CD4-positive, CD25-positive, alpha-beta regulatory T cell (primary cell): ENCODE results near the gene IFNAR1. TPM values are rescaled to one million over a fixed set of nuclear protein-coding genes. Genes with fewer than 3 reads are reported as not detected.

Experiments
- ATAC-seq, 2 donors: fragments of 150-1000 bp; cut with Tn5 transposase; one replicate each; pipeline ENCODE4 v1.10.0; 2021; ENCODE audit warnings: low read depth in 2 of 2, moderate number of reproducible peaks in 2 of 2, moderate library complexity in 1 of 2
- DNase-seq, 3 donors: peaks; one replicate each; pipeline versions ENCODE4 v3.0.0 to v3.0.0-alpha.2; 2012 to 2022; ENCODE audit warnings: mixed read lengths in 1 of 3
- H3K27ac ChIP-seq: one replicate; pipeline ENCODE4 v1.7.0; 2013; ENCODE audit warnings: mild to moderate bottlenecking, low read length; ENCODE audit not compliant: insufficient read depth, poor library complexity, severe bottlenecking
- H3K27me3 ChIP-seq: one replicate; pipeline ENCODE4 v1.7.0; 2013; ENCODE audit warnings: low read length; ENCODE audit not compliant: control insufficient read depth, insufficient read depth
- H3K36me3 ChIP-seq: one replicate; pipeline ENCODE4 v1.7.0; 2013; ENCODE audit warnings: mild to moderate bottlenecking, low read length, moderate library complexity; ENCODE audit not compliant: control insufficient read depth, insufficient read depth
- H3K4me1 ChIP-seq: 2 replicates; pipeline ENCODE4 v1.7.0; 2013; ENCODE audit warnings: mild to moderate bottlenecking, low read length; ENCODE audit not compliant: insufficient read depth, control insufficient read depth, poor library complexity, severe bottlenecking
- H3K4me3 ChIP-seq: one replicate; pipeline ENCODE4 v1.7.0; 2013; ENCODE audit warnings: low read depth, mild to moderate bottlenecking, low read length, moderate library complexity
- H3K9me3 ChIP-seq, 2 experiments: 1 replicate in 1 of 2; 2 replicates in 1 of 2; pipeline ENCODE4 v1.7.0; 2013; ENCODE audit warnings: low read length in 2 of 2, mild to moderate bottlenecking in 1 of 2, moderate library complexity in 1 of 2; ENCODE audit not compliant: control insufficient read depth in 2 of 2
- H3K27ac Mint-ChIP-seq, 3 donors: one replicate each; pipeline ENCODE4 v1.8.0; 2020 to 2022; ENCODE audit warnings: mild to moderate bottlenecking in 3 of 3, mixed read lengths in 3 of 3, moderate library complexity in 2 of 3
- H3K27me3 Mint-ChIP-seq: one replicate; pipeline ENCODE4 v1.8.0; 2022; ENCODE audit warnings: mild to moderate bottlenecking, mixed read lengths
- H3K36me3 Mint-ChIP-seq: one replicate; pipeline ENCODE4 v1.8.0; 2020; ENCODE audit warnings: mixed read lengths
- H3K4me1 Mint-ChIP-seq, 4 donors: one replicate each; pipeline ENCODE4 v1.8.0; 2020 to 2022; ENCODE audit warnings: mixed read lengths in 4 of 4, mild to moderate bottlenecking in 1 of 4
- H3K4me3 Mint-ChIP-seq, 4 donors: one replicate each; pipeline ENCODE4 v1.8.0; 2020 to 2022; ENCODE audit warnings: mild to moderate bottlenecking in 4 of 4, mixed read lengths in 4 of 4, moderate library complexity in 3 of 4
- H3K9me3 Mint-ChIP-seq, 7 donors: one replicate each; pipeline ENCODE4 v1.8.0; 2020 to 2022; ENCODE audit warnings: mixed read lengths in 7 of 7, mild to moderate bottlenecking in 3 of 7, moderate library complexity in 2 of 7
- polyA plus RNA-seq, 4 donors: library from polyadenylated mRNA; unstranded; fragments of 300-500 nt; fragmentation: Illumina TruSeq; gene quantifications; one replicate each; pipeline ENCODE4 v1.2.3, GENCODE V29; 2021
- total RNA-seq: library from RNA; stranded (reverse); gene quantifications from one replicate; pipeline ENCODE4 v1.2.3, GENCODE V29; 2022

IFNAR1 gene
- total and polyA plus RNA-seq, 5 donors from 2014 or later: 23.9 to 93.8 (median 67.8) TPM

DNA sequence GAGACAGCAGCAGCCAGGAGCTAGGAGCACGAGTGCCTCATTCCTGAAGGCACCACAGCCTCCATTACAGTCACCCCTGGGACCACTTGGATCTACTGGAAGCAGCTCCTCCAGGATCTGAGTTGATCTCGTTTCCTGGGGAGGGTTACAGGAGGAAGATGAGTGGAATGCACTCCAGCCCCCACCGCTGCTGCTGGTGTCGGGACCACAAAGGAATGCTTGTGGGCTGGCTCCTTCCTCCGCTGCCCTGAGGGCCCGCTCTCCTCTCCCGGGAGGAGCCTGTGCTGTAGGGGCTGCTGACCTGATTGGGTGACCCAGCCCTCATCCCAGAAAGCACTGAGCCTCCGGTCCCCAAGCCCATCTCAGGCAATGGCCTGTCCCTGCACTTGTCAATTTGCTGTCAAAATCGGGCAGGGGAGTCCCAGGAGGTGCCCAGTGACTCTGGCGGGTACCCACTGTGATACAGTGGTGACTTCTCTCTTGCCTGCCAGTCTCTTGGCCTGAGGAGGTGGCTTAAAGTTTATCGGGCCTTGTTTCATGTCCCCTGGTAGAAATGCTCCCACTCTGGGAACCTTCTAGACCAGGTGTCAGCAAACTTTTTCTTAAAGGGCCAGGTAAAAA is 35.5 kb upstream of the IFNAR1 start:
- no peak overlapping the region for H3K27ac ChIP-seq
- no peak for DNase-seq
- peaks cover 0 to 25% (median 12%) of the 10 kb centered on the region in 4 donors for H3K4me1 Mint-ChIP-seq
- peak overlapping the region; percentile 44 to 84 (median 69) for H3K27ac Mint-ChIP-seq
- peaks cover 7% of the 10 kb centered on the region for H3K4me1 ChIP-seq
- peaks cover 81% of the 10 kb centered on the region for H3K36me3 ChIP-seq
- no peaks in the 10 kb centered on the region for H3K27me3 ChIP-seq
- no peak for ATAC-seq
- H3K4me3 Mint-ChIP-seq: no peak overlapping the region
- no peak overlapping the region for H3K4me3 ChIP-seq
- H3K36me3 Mint-ChIP-seq: peaks cover 36% of the 10 kb centered on the region
- H3K27me3 Mint-ChIP-seq: no peaks in the 10 kb centered on the region
- H3K9me3 Mint-ChIP-seq: no peaks in the 10 kb centered on the region
- no peaks in the 10 kb centered on the region for H3K9me3 ChIP-seq

DNA sequence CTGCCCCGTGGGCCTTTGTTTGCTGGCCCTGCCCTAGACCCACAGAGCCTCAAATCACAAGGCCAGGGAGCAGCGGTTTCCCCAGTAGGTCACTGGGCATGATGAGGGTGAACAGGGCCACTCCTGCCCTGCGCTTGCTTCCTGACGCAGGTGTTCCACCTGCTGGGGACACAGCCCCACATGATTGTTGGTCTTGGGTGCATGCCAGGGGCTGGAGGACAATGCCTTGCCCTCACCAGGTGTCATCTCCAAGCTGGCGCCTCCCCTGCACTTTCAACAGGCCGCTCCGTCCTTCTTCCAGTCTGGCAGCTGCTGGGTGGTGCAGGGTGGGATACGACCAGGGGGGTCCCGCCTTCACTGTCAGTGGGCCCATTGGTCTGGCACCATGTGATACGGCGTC is 34.3 kb upstream of the IFNAR1 start:
- H3K4me1 Mint-ChIP-seq: peaks cover 0 to 31% (median 14%) of the 10 kb centered on the region in 4 donors

DNA sequence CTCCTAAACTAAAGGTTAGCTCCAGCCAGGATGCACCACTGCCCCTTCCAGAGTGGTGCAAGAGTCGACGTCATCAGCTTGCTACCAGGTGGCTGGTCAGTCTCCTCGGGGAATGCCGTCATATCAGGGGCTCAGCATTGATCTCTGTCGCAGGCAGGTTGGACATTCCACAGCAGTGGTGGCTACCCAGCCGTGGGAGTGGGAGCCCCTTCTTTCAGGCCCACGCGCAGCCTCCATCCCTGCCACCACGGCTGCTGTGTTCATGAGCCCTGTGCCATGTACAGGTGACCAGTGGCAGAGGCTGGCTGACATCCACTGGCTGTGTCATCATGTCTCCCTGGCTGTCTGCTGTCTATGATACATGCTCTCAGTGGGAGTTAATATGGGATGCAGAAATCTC is 33.1 kb upstream of the IFNAR1 start:
- no peak for DNase-seq
- Mint-ChIP-seq H3K27me3 (no peaks in the 10 kb centered on the region), H3K36me3 (peaks cover 28% of the 10 kb centered on the region), H3K4me3 (no peak overlapping the region), H3K27ac (peak overlapping the region in 2 of 3 donors; percentile 43 to 90), H3K9me3 (peaks cover 0 to 2% (median 0%) of the 10 kb centered on the region in 7 donors), H3K4me1 (peaks cover 0 to 31% (median 14%) of the 10 kb centered on the region in 4 donors)
- ATAC-seq: no peak
- no peak overlapping the region for H3K4me3 ChIP-seq
- H3K27ac ChIP-seq: no peak overlapping the region
- no peaks in the 10 kb centered on the region for H3K9me3 ChIP-seq
- H3K36me3 ChIP-seq: peaks cover 67% of the 10 kb centered on the region
- no peaks in the 10 kb centered on the region for H3K27me3 ChIP-seq
- peaks cover 7% of the 10 kb centered on the region for H3K4me1 ChIP-seq

More for the DNA sequence above, 34.3 kb upstream of the IFNAR1 start:
- no peak overlapping the region for H3K27ac ChIP-seq
- no peak overlapping the region for H3K4me3 ChIP-seq
- H3K27me3 Mint-ChIP-seq: no peaks in the 10 kb centered on the region
- H3K9me3 ChIP-seq: no peaks in the 10 kb centered on the region
- peaks cover 7% of the 10 kb centered on the region for H3K4me1 ChIP-seq
- peaks cover 72% of the 10 kb centered on the region for H3K36me3 ChIP-seq
- H3K27ac Mint-ChIP-seq: peak overlapping the region in 1 of 3 donors; percentile 47
- DNase-seq (no peak), ATAC-seq (no peak)
- peaks cover 35% of the 10 kb centered on the region for H3K36me3 Mint-ChIP-seq
- H3K27me3 ChIP-seq: no peaks in the 10 kb centered on the region
- H3K9me3 Mint-ChIP-seq: no peaks in the 10 kb centered on the region
- H3K4me3 Mint-ChIP-seq: no peak overlapping the region

DNA sequence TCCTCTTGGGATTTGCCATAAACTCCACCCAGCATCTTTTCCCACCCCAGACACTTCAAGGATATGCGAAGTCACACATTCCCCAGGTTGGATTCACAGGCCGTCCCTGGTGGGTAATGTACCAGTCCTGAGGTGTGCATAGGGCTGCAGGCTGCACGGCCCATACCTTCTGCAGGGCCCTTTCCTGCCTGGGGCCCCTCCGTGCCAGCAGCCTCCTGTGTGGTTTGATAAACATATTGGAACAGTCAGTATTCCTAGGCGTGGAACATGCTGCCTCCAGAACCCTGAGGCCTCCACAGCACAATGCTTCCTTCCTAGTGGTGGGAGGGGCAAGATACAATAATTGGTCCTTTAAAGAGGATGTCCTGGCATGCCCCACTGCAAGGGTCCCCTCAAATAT is 32.0 kb upstream of the IFNAR1 start:
- Histone ChIP-seq H3K36me3 (peaks cover 60% of the 10 kb centered on the region), H3K4me1 (peaks cover 7% of the 10 kb centered on the region), H3K27ac (no peak overlapping the region), H3K4me3 (no peak overlapping the region), H3K9me3 (no peaks in the 10 kb centered on the region), H3K27me3 (no peaks in the 10 kb centered on the region)
- Mint-ChIP-seq H3K4me3 (no peak overlapping the region), H3K36me3 (peaks cover 25% of the 10 kb centered on the region), H3K4me1 (peaks cover 0 to 34% (median 18%) of the 10 kb centered on the region in 4 donors), H3K9me3 (peaks cover 0 to 3% (median 0%) of the 10 kb centered on the region in 7 donors), H3K27ac (peak overlapping the region in 2 of 3 donors; percentile 70 to 90), H3K27me3 (no peaks in the 10 kb centered on the region)
- DNase-seq (no peak), ATAC-seq (no peak)

DNA sequence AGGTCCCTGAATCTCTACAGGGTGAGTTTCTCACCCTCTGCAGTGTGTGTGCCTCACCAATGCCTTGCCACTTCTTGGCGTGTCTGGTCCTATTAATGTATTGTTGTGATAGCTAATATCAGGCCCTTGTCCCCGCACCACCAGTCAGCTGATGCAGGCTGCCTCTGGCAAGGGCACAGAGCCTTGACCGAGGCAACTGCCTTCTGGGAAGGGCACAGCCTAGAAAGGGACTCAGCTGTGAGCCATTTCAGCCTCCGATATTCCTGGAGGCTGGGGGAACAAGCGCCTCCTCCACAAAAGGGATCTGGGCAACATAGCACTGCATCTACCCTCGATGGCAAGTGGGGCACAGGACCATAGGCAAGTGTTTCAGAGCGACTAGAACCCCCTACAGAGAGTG is 31.6 kb upstream of the IFNAR1 start:
- H3K36me3 ChIP-seq: peaks cover 56% of the 10 kb centered on the region
- H3K27me3 Mint-ChIP-seq: no peaks in the 10 kb centered on the region
- H3K4me1 ChIP-seq: peaks cover 7% of the 10 kb centered on the region
- ATAC-seq: no peak
- peak overlapping the region; percentile 70 to 95 (median 90) for H3K27ac Mint-ChIP-seq
- no peaks in the 10 kb centered on the region for H3K9me3 ChIP-seq
- no peak for DNase-seq
- peaks cover 0 to 38% (median 22%) of the 10 kb centered on the region in 4 donors for H3K4me1 Mint-ChIP-seq
- H3K36me3 Mint-ChIP-seq: peaks cover 25% of the 10 kb centered on the region
- no peak overlapping the region for H3K27ac ChIP-seq
- peak overlapping the region; percentile 39 to 77 (median 71) for H3K4me3 Mint-ChIP-seq
- H3K27me3 ChIP-seq: no peaks in the 10 kb centered on the region
- H3K4me3 ChIP-seq: no peak overlapping the region
- peaks cover 0 to 3% (median 0%) of the 10 kb centered on the region in 7 donors for H3K9me3 Mint-ChIP-seq

DNA sequence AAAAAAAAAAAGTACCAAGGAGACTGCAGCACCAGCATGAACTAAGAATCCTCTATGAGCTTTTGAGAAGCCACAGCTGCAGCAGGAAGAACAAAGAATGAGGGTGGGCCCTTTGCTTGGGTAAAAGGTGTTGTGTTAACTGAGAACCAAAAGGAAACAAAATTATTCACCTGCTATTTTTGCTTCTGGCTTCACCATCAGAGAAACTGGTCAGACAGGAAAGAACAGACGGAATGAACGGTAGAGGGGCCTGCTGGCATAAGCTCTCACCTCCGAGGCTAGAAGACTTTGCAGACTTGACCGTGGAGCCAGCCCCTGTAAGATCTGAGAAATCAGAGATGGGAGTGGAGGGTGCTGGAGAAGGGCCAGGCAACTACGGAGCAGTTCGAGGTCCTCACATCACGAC is 31.0 kb upstream of the IFNAR1 start:
- H3K4me1 Mint-ChIP-seq: peaks cover 3 to 43% (median 23%) of the 10 kb centered on the region in 4 donors
- H3K4me3 ChIP-seq: no peak overlapping the region
- no peaks in the 10 kb centered on the region for H3K27me3 ChIP-seq
- H3K9me3 ChIP-seq: no peaks in the 10 kb centered on the region
- peaks cover 10% of the 10 kb centered on the region for H3K4me1 ChIP-seq
- H3K36me3 Mint-ChIP-seq: peaks cover 25% of the 10 kb centered on the region
- H3K27ac ChIP-seq: no peak overlapping the region
- DNase-seq: peak in 2 of 3 donors; percentile 41 to 67
- H3K27ac Mint-ChIP-seq: peak overlapping the region; percentile 70 to 95 (median 90)
- H3K4me3 Mint-ChIP-seq: peak overlapping the region; percentile 39 to 77 (median 71)
- ATAC-seq: peak; percentile 59 to 65
- no peaks in the 10 kb centered on the region for H3K27me3 Mint-ChIP-seq
- peaks cover 49% of the 10 kb centered on the region for H3K36me3 ChIP-seq
- peaks cover 0 to 3% (median 0%) of the 10 kb centered on the region in 7 donors for H3K9me3 Mint-ChIP-seq

- Histone ChIP-seq H3K4me1 (peaks cover 32% of the 10 kb centered on the region), H3K27ac (no peak overlapping the region), H3K27me3 (no peaks in the 10 kb centered on the region), H3K4me3 (no peak overlapping the region), H3K36me3 (peaks cover 31% of the 10 kb centered on the region), H3K9me3 (no peaks in the 10 kb centered on the region)
- DNase-seq (no peak), ATAC-seq (no peak)
- Mint-ChIP-seq H3K36me3 (peaks cover 21% of the 10 kb centered on the region), H3K4me1 (peaks cover 10 to 66% (median 42%) of the 10 kb centered on the region in 4 donors), H3K4me3 (no peak overlapping the region), H3K27ac (no peak overlapping the region), H3K9me3 (peaks cover 0 to 4% (median 0%) of the 10 kb centered on the region in 7 donors), H3K27me3 (no peaks in the 10 kb centered on the region)
Observed at GRCh38 chr21:33296156-33296555, 28.6 kb upstream of the IFNAR1 start.
